Endothelial cell of umbilical vein (primary cell): ENCODE data around the gene MTCL1.

ENCODE experiments used
- CTCF ChIP-seq, 2 donors: IDR thresholded peaks; 1 replicate in 1 of 2; 2 replicates in 1 of 2; pipeline ENCODE4 v1.5.1; 2011; ENCODE audit warnings: low read length in 2 of 2, mild to moderate bottlenecking in 2 of 2, moderate library complexity in 2 of 2, control low read depth in 1 of 2, inconsistent platforms in 1 of 2, low read depth in 1 of 2; ENCODE audit not compliant: insufficient read depth in 1 of 2; ENCODE audit errors: extremely low read depth in 1 of 2
- EZH2 ChIP-seq: IDR thresholded peaks from 2 replicates; pipeline ENCODE4 v1.6.1; 2012; ENCODE audit warnings: borderline replicate concordance, low read depth, mild to moderate bottlenecking, moderate library complexity, low read length, inconsistent platforms; ENCODE audit not compliant: severe bottlenecking
- FOS ChIP-seq: IDR thresholded peaks from 2 replicates; pipeline ENCODE4 v1.6.1; 2011; ENCODE audit warnings: mild to moderate bottlenecking, low read length, moderate library complexity, borderline replicate concordance; ENCODE audit not compliant: insufficient read depth
- GATA2 ChIP-seq: IDR thresholded peaks from 2 replicates; pipeline ENCODE4 v1.7.0; 2011; ENCODE audit warnings: low read depth, mild to moderate bottlenecking, moderate library complexity, mixed read lengths, low read length; ENCODE audit not compliant: insufficient read length, insufficient read depth
- JUN ChIP-seq: IDR thresholded peaks from 2 replicates; pipeline ENCODE4 v1.6.1; 2011; ENCODE audit warnings: borderline replicate concordance, low read depth; ENCODE audit not compliant: insufficient read length, insufficient read depth
- MYC ChIP-seq: IDR thresholded peaks from one replicate; pipeline ENCODE4 v1.6.1; 2011; ENCODE audit warnings: mild to moderate bottlenecking, low read depth, low read length
- POLR2A ChIP-seq: IDR thresholded peaks from 2 replicates; pipeline ENCODE4 v1.6.1; 2012; ENCODE audit warnings: low read depth, mild to moderate bottlenecking, control low read depth, low read length
- POLR2AphosphoS5 ChIP-seq: IDR thresholded peaks from 2 replicates; pipeline ENCODE4 v1.6.1; 2012; ENCODE audit warnings: low read depth, mild to moderate bottlenecking, control low read depth, low read length, moderate library complexity; ENCODE audit not compliant: insufficient read depth
- TF ChIP-seq, protein P1 (sequence below): IDR thresholded peaks from 2 replicates; pipeline ENCODE4 v1.6.1; 2011; ENCODE audit not compliant: insufficient read depth, insufficient read length

DNA sequence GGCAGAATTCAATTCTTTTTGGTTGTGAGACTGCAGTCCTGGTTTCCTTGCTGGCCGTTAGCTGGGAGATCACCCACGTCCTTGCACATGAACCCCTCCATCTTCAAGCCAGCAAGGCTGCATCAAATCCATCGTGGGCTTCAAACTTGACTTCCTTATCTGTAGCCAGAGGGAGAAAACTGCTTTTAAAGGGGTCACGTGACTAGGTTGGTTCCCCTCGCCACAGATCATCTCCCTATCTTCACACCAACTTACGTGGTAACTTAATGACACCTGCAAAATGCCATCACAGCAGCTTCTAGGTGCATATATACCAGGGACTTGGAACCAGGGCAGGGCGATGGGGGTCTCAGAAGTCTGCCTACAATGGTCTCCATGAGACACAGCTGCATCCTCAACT lies 169.5 kb downstream of the MTCL1 start:
- TF ChIP-seq POLR2A (no peak), CTCF (IDR thresholded peaks at IDR 0.05; ENCODE audit: extremely low read depth in 1 of 2, insufficient read depth in 1 of 2, low read depth in 1 of 2, low read length in 2 of 2) (no peak), JUN (no peak), EZH2 (no peak), POLR2AphosphoS5 (no peak), MYC (no peak), GATA2 (no peak), FOS (no peak)
- TF ChIP-seq, protein P1, sequence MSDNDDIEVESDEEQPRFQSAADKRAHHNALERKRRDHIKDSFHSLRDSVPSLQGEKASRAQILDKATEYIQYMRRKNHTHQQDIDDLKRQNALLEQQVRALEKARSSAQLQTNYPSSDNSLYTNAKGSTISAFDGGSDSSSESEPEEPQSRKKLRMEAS = no peak
